ENCODE data around the gene CLTA. TPM values are rescaled to one million over a fixed set of nuclear protein-coding genes. Genes with fewer than 3 reads are reported as not detected.

CLTA gene
- total and polyA plus RNA-seq, 10 of the 15 experiments (the other 5 are each of a cell fraction or from before 2014, with no cell fraction given) = 49.0 to 241 (median 168) TPM

DNA sequence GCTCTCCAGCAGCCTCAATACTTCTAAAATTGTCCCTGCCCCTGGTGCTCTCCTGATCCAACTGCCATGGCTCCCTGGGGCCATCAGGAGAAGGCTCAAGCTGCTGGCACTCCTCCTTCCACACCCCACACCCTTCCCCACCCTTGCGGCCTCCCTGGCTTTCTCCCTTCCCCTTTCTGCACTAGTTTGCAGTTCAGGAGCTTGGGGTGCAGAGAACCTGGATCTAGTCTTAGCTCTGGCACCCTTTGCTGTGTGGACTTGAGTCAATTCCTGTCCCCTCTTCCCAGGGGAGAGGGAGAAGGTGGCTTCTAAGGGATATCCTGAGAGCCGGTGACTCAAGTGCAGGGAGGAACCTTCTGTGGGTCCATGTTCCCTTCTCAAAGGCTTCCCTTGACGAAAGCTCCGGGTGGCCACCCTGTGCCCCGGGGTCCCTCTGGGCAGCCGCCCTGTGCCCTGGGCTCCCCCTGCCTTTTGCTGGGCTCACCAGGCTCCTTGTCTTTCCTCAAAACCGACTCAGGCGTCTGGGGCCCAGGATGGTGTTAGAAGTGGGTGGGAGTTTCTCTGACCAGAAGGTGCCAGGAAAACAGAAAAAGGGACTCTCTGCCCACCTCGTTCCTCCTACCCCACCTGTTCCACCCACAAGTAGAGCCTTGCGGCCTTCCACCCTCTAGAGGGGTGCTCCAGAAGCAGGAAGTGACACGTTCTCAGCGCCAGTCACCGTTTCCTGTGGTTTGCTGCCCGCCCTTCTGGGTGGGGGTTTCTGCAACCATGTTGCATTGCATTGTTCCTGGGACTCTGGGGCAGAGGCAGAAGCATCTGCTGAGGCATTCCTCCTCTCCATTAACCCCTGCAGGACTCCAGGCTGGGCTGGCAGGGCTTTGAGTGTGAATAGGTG is 39.2 kb upstream of the CLTA start (continued):
- TF ChIP-seq, protein P1, sequence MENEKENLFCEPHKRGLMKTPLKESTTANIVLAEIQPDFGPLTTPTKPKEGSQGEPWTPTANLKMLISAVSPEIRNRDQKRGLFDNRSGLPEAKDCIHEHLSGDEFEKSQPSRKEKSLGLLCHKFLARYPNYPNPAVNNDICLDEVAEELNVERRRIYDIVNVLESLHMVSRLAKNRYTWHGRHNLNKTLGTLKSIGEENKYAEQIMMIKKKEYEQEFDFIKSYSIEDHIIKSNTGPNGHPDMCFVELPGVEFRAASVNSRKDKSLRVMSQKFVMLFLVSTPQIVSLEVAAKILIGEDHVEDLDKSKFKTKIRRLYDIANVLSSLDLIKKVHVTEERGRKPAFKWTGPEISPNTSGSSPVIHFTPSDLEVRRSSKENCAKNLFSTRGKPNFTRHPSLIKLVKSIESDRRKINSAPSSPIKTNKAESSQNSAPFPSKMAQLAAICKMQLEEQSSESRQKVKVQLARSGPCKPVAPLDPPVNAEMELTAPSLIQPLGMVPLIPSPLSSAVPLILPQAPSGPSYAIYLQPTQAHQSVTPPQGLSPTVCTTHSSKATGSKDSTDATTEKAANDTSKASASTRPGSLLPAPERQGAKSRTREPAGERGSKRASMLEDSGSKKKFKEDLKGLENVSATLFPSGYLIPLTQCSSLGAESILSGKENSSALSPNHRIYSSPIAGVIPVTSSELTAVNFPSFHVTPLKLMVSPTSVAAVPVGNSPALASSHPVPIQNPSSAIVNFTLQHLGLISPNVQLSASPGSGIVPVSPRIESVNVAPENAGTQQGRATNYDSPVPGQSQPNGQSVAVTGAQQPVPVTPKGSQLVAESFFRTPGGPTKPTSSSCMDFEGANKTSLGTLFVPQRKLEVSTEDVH (IDR thresholded peaks at IDR 0.05; ENCODE audit: low read depth, partially characterized antibody) = no peak
- TF ChIP-seq SMC3 (IDR thresholded peaks at IDR 0.05; ENCODE audit: borderline replicate concordance, low read length) (no peak), IKZF2 (IDR thresholded peaks at IDR 0.05) (peak; percentile 79 to 85), NRF1 (conservative IDR thresholded peaks at IDR 0.05; ENCODE audit: low read depth, low read length) (no peak), MYC (IDR thresholded peaks at IDR 0.05; ENCODE audit: insufficient read depth, insufficient read length, insufficient replicate concordance, low read length, severe bottlenecking) (no peak), NFYB (IDR thresholded peaks at IDR 0.05; ENCODE audit: insufficient read depth, low read depth, low read length) (no peak), MTA2 (IDR thresholded peaks at IDR 0.05; ENCODE audit: low read depth) (peak; percentile 52; the same call in 1 of the 2 replicates), SMAD5 (IDR thresholded peaks at IDR 0.05; ENCODE audit: low read depth) (no peak), CBX3 (IDR thresholded peaks at IDR 0.05; ENCODE audit: borderline replicate concordance, low read depth) (no peak), SMARCA5 (IDR thresholded peaks at IDR 0.05) (no peak), WRNIP1 (IDR thresholded peaks at IDR 0.05; ENCODE audit: borderline replicate concordance, low read depth, low read length) (no peak), MEF2B (IDR thresholded peaks at IDR 0.05; ENCODE audit: partially characterized antibody, poor library complexity, severe bottlenecking) (peak; percentile 55), TCF3 (IDR thresholded peaks at IDR 0.05; ENCODE audit: borderline replicate concordance, insufficient read depth, low read depth, low read length) (peak; percentile 86; the same call in 1 of the 2 replicates), MTA3 (IDR thresholded peaks at IDR 0.05; ENCODE audit: borderline replicate concordance, low read length) (peak; percentile 93; the same call in 1 of the 2 replicates), CBX5 (IDR thresholded peaks at IDR 0.05; ENCODE audit: low read depth) (no peak), ZNF274 (IDR thresholded peaks at IDR 0.05; ENCODE audit: insufficient read depth, insufficient read length) (no peak), GATAD2B (conservative IDR thresholded peaks at IDR 0.05; ENCODE audit: low read depth) (peak; percentile 63; the same call in 1 of the 2 replicates)
- TF ChIP-seq, protein P2, sequence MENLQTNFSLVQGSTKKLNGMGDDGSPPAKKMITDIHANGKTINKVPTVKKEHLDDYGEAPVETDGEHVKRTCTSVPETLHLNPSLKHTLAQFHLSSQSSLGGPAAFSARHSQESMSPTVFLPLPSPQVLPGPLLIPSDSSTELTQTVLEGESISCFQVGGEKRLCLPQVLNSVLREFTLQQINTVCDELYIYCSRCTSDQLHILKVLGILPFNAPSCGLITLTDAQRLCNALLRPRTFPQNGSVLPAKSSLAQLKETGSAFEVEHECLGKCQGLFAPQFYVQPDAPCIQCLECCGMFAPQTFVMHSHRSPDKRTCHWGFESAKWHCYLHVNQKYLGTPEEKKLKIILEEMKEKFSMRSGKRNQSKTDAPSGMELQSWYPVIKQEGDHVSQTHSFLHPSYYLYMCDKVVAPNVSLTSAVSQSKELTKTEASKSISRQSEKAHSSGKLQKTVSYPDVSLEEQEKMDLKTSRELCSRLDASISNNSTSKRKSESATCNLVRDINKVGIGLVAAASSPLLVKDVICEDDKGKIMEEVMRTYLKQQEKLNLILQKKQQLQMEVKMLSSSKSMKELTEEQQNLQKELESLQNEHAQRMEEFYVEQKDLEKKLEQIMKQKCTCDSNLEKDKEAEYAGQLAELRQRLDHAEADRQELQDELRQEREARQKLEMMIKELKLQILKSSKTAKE (IDR thresholded peaks at IDR 0.05; ENCODE audit: low read depth, poor library complexity, severe bottlenecking) = no peak
- TF ChIP-seq, protein P3, sequence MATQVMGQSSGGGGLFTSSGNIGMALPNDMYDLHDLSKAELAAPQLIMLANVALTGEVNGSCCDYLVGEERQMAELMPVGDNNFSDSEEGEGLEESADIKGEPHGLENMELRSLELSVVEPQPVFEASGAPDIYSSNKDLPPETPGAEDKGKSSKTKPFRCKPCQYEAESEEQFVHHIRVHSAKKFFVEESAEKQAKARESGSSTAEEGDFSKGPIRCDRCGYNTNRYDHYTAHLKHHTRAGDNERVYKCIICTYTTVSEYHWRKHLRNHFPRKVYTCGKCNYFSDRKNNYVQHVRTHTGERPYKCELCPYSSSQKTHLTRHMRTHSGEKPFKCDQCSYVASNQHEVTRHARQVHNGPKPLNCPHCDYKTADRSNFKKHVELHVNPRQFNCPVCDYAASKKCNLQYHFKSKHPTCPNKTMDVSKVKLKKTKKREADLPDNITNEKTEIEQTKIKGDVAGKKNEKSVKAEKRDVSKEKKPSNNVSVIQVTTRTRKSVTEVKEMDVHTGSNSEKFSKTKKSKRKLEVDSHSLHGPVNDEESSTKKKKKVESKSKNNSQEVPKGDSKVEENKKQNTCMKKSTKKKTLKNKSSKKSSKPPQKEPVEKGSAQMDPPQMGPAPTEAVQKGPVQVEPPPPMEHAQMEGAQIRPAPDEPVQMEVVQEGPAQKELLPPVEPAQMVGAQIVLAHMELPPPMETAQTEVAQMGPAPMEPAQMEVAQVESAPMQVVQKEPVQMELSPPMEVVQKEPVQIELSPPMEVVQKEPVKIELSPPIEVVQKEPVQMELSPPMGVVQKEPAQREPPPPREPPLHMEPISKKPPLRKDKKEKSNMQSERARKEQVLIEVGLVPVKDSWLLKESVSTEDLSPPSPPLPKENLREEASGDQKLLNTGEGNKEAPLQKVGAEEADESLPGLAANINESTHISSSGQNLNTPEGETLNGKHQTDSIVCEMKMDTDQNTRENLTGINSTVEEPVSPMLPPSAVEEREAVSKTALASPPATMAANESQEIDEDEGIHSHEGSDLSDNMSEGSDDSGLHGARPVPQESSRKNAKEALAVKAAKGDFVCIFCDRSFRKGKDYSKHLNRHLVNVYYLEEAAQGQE (IDR thresholded peaks at IDR 0.05; ENCODE audit: low read depth, low read length) = no peak
